ENCODE data around the gene SMAD3.

The SMAD3 gene

DNA sequence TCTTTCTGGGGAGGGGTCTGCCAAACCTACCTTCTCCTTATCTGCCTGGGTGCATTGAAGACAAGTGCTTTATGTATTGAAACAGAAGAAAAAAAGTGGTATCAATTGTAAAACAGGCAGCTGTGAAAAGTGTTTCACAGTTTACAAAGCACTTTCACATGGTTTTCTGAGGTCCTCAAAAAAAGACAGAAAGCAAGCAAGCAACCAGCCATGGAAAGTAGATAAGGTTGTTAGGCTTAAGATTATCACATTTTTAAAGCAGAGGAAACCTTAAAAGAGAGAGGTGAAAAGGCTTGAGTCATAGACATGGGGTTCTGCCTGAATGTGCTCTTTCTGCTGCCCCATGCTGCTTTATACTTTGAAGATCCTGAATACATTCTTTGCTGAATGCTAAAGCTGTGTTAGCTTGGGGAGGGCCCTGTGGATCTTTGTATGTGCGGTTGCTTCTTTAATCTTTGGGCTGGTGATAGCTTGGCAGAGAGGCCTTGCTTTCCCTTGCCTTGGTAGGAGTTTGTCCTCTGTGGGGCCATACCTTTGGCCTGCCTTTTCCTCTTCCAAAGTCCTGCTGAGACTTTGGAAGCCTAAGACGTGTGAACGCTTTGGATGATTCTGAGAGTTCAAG, 2.6 kb downstream of the SMAD3 start:
- TF ChIP-seq, protein P1, sequence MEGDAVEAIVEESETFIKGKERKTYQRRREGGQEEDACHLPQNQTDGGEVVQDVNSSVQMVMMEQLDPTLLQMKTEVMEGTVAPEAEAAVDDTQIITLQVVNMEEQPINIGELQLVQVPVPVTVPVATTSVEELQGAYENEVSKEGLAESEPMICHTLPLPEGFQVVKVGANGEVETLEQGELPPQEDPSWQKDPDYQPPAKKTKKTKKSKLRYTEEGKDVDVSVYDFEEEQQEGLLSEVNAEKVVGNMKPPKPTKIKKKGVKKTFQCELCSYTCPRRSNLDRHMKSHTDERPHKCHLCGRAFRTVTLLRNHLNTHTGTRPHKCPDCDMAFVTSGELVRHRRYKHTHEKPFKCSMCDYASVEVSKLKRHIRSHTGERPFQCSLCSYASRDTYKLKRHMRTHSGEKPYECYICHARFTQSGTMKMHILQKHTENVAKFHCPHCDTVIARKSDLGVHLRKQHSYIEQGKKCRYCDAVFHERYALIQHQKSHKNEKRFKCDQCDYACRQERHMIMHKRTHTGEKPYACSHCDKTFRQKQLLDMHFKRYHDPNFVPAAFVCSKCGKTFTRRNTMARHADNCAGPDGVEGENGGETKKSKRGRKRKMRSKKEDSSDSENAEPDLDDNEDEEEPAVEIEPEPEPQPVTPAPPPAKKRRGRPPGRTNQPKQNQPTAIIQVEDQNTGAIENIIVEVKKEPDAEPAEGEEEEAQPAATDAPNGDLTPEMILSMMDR (IDR thresholded peaks at IDR 0.05; ENCODE audit: borderline replicate concordance, control extremely low read depth, extremely low read depth, insufficient read depth, missing control alignments) = no peak
- in situ Hi-C loops (cut with MboI; ENCODE audit: low sequenced_read_pairs, unreplicated experiment) = no loop called here
- DNase-seq (ENCODE audit: low spot score) = no peak

GRCh38 chr15:67068710-67069400, 3.5 kb downstream of the SMAD3 start:
- no peak for DNase-seq (ENCODE audit: low spot score)
- TF ChIP-seq, protein P1 (IDR thresholded peaks at IDR 0.05; ENCODE audit: borderline replicate concordance, control extremely low read depth, extremely low read depth, insufficient read depth, missing control alignments) = no peak
- in situ Hi-C loops (cut with MboI; ENCODE audit: low sequenced_read_pairs, unreplicated experiment) = no loop called here

- in situ Hi-C loops (cut with MboI; ENCODE audit: low sequenced_read_pairs, unreplicated experiment) = no loop called here
- TF ChIP-seq, protein P1 (IDR thresholded peaks at IDR 0.05; ENCODE audit: borderline replicate concordance, control extremely low read depth, extremely low read depth, insufficient read depth, missing control alignments) = no peak
These were observed 4.7 kb downstream of the SMAD3 start for GRCh38 chr15:67070150-67070549.

DNA sequence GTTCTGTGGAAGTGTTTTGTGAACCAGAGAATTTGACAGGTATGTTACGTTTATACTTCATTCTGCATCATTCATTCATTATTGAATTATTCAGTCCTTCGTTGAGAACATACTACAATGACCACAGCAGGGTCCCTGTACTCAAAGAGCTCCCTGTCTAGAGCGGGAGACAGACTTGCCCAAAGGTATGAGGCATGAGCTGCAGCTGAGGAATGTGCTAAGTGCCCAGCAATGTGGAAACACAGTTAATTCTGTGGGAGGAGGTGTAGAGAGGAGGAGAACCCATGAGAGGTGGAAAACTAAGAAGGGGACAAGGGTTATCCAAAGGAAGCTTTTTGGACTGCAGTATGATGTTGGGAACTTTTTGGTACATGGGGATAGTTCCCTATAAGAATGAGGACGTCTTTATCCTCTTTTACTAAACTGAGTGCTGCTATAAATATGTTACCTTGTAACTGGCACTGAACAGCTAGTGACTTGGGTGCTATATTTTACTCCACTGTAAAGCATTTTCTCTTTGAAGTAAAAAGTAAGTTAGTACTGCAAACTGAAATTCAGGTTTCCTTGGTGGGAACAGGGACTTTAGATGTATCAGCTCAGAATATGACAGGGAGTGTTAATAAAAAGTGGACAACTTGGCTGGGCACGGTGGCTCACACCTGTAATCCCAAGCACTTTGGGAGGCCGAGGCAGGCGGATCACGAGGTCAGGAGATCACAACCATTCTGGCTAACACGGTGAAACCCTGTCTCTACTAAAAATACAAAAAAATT, 5.7 kb downstream of the SMAD3 start:
- TF ChIP-seq, protein P1 (IDR thresholded peaks at IDR 0.05; ENCODE audit: borderline replicate concordance, control extremely low read depth, extremely low read depth, insufficient read depth, missing control alignments) = no peak
- DNase-seq (ENCODE audit: low spot score) = no peak
- in situ Hi-C loops (cut with MboI; ENCODE audit: low sequenced_read_pairs, unreplicated experiment) = no loop called here

More at GRCh38 chr15:67070150-67070549, 4.7 kb downstream of the SMAD3 start:
- no peak for DNase-seq (ENCODE audit: low spot score)

- TF ChIP-seq, protein P1 (IDR thresholded peaks at IDR 0.05; ENCODE audit: borderline replicate concordance, control extremely low read depth, extremely low read depth, insufficient read depth, missing control alignments) = no peak
- no peak for DNase-seq (ENCODE audit: low spot score)
- in situ Hi-C loops (cut with MboI; ENCODE audit: low sequenced_read_pairs, unreplicated experiment) = no loop called here
These were observed 7.0 kb downstream of the SMAD3 start for GRCh38 chr15:67072442-67072841.

DNA sequence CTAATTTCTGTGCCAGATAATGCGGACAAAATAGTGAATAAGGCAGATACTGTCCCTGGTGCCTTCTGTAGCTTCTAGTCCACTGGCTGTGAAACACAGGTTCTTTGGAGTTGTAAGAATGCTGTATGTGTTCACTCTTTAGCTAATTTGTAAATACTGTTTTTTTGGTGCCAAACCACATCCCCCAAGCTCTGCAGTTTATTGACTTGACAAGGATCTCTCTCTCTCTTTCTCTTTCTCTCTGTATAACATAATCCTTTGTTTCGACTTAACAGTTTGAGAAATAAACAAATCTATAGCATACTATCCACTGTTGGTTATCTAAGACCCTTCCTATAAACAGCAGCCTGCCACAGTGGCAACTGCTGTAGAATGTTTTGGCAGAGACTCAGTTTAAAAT, 7.6 kb downstream of the SMAD3 start:
- no peak for DNase-seq (ENCODE audit: low spot score)
- in situ Hi-C loops (cut with MboI; ENCODE audit: low sequenced_read_pairs, unreplicated experiment) = no loop called here
- TF ChIP-seq, protein P1 (IDR thresholded peaks at IDR 0.05; ENCODE audit: borderline replicate concordance, control extremely low read depth, extremely low read depth, insufficient read depth, missing control alignments) = no peak

All from GM13976 (cell line).